HFFc6 (cell line): Measurements from ENCODE around the gene TNNT2. TPM values are rescaled to one million over a fixed set of nuclear protein-coding genes. Genes with fewer than 3 reads are reported as not detected.

ENCODE experiments used
- DNase-seq: peaks from one replicate; pipeline ENCODE4 v3.0.0-alpha.2; 2018
- H3K27ac Mint-ChIP-seq: 2 replicates; pipeline ENCODE4 v1.8.0; 2020; ENCODE audit warnings: mild to moderate bottlenecking, mixed read lengths
- H3K27me3 Mint-ChIP-seq: 2 replicates; pipeline ENCODE4 v1.8.0; 2021; ENCODE audit warnings: mild to moderate bottlenecking, moderate library complexity, mixed read lengths; ENCODE audit not compliant: insufficient read depth
- H3K36me3 Mint-ChIP-seq: 2 replicates; pipeline ENCODE4 v1.8.0; 2021; ENCODE audit warnings: low read depth, mixed read lengths
- H3K4me1 Mint-ChIP-seq: 2 replicates; pipeline ENCODE4 v1.8.0; 2020; ENCODE audit warnings: low read depth, mixed read lengths
- H3K4me3 Mint-ChIP-seq: 2 replicates; pipeline ENCODE4 v1.8.0; 2020; ENCODE audit warnings: mild to moderate bottlenecking, moderate library complexity, mixed read lengths
- H3K9me3 Mint-ChIP-seq: 2 replicates; pipeline ENCODE4 v1.8.0; 2020; ENCODE audit warnings: mild to moderate bottlenecking, mixed read lengths
- CTCF ChIP-seq: fragments of 200-600 bp; sonication (generic); IDR thresholded peaks from 2 replicates; pipeline ENCODE4 v1.5.0; 2021; ENCODE audit warnings: antibody characterized with exemption, mild to moderate bottlenecking
- total RNA-seq, 6 experiments: library from RNA; stranded (reverse); fragmentation: NEBNext Ultra II Directional; extraction: Animal tissue kit (Norgen Biotek cat#: 25700); gene quantifications; 2 replicates in 1 of 6; 3 replicates in 5 of 6; pipeline ENCODE4 v1.2.3, GENCODE V29; 2021

The TNNT2 gene
- total RNA-seq, 6 experiments from 2014 or later = not detected

- DNase-seq = no peak
- Mint-ChIP-seq H3K27me3 (peaks cover 30% of the 10 kb centered on the region), H3K4me1 (no peaks in the 10 kb centered on the region)
Measured at GRCh38 chr1:201349092-201349491, 28.4 kb downstream of the TNNT2 start.

GRCh38 chr1:201348211-201348566 lies 29.3 kb downstream of the TNNT2 start:
- Mint-ChIP-seq H3K36me3 (no peaks in the 10 kb centered on the region), H3K27ac (no peak overlapping the region), H3K9me3 (no peaks in the 10 kb centered on the region), H3K4me1 (no peaks in the 10 kb centered on the region), H3K4me3 (no peak overlapping the region), H3K27me3 (peaks cover 23% of the 10 kb centered on the region)
- peak; percentile 80 for TF ChIP-seq CTCF
- peak; percentile 52 for DNase-seq

More at GRCh38 chr1:201349092-201349491, 28.4 kb downstream of the TNNT2 start:
- Mint-ChIP-seq H3K36me3 (no peaks in the 10 kb centered on the region), H3K9me3 (no peaks in the 10 kb centered on the region), H3K27ac (no peak overlapping the region), H3K4me3 (no peak overlapping the region)
- no peak for TF ChIP-seq CTCF

- no peak overlapping the region for H3K27ac Mint-ChIP-seq
- no peak for DNase-seq
- no peak overlapping the region for H3K4me3 Mint-ChIP-seq
- TF ChIP-seq CTCF = no peak
- H3K9me3 Mint-ChIP-seq = no peaks in the 10 kb centered on the region
- no peaks in the 10 kb centered on the region for H3K4me1 Mint-ChIP-seq
- peaks cover 22% of the 10 kb centered on the region for H3K27me3 Mint-ChIP-seq
- H3K36me3 Mint-ChIP-seq = no peaks in the 10 kb centered on the region
Measured at GRCh38 chr1:201347498-201348210, 29.8 kb downstream of the TNNT2 start.

DNA sequence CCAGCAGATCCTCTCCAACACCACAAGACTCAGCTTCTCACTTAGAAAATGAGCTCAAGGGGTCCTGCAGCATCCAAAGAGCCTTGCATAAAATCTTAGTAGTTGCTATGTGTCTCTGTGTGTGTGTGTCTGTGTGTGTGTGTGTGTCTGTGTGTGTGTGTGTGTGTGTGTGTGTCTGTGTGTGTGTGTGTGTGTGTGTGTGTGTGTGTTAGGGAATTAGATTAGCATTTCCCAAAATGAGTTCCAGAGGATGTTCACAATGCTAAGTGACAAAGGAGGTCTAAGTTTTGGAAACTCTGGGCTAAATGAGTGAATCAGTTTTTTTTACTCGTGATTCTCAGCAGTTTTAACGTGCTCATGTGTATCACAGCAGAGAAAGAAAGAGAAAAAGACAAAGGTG lies 30.5 kb downstream of the TNNT2 start:
- TF ChIP-seq CTCF = peak; percentile 2; the same call in 1 of the 2 replicates
- H3K27ac Mint-ChIP-seq = no peak overlapping the region
- H3K9me3 Mint-ChIP-seq = no peaks in the 10 kb centered on the region
- DNase-seq = no peak
- peaks cover 22% of the 10 kb centered on the region for H3K27me3 Mint-ChIP-seq
- no peak overlapping the region for H3K4me3 Mint-ChIP-seq
- no peaks in the 10 kb centered on the region for H3K4me1 Mint-ChIP-seq
- no peaks in the 10 kb centered on the region for H3K36me3 Mint-ChIP-seq

DNA sequence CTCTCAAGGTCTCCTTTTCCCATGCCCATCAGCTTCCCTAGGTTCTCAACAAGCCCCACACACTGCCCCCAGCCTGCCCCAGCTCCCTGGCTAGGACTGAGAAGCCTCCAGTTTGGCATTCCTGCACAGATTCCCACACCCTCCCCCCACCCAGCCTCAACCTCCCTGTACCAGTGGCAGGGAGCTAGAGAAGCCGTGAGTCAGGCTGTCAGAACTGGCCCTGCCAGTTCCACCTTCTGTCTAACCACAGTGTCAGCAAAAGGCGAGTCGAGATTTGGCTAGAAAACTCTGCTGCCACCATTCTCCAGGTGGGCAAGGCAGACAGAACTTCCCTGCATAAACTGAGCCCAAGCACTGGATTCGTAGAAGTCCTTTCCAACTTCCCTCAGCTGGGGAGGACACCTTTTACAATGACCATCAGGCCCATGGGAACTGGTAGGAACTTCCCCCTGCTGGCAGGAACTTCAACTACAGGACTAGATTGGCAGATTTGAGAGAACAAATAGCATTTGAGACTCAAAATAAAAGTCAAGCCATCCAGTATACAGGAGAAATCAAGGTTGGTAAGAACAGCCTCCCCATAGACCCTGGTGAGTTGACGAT lies 31.0 kb downstream of the TNNT2 start:
- Mint-ChIP-seq H3K27ac (no peak overlapping the region), H3K27me3 (peaks cover 19% of the 10 kb centered on the region), H3K36me3 (peaks cover 2% of the 10 kb centered on the region), H3K4me3 (no peak overlapping the region), H3K4me1 (no peaks in the 10 kb centered on the region), H3K9me3 (no peaks in the 10 kb centered on the region; the same call in 1 of the 2 replicates)
- DNase-seq = peak; percentile 57
- peak; percentile 84 for TF ChIP-seq CTCF
